ENCODE data around the gene PPFIA1. TPM values are rescaled to one million over a fixed set of nuclear protein-coding genes. Genes with fewer than 3 reads are reported as not detected.

PPFIA1 gene
- polyA plus RNA-seq, 2 donors, result 13.0 to 14.8 TPM

DNA sequence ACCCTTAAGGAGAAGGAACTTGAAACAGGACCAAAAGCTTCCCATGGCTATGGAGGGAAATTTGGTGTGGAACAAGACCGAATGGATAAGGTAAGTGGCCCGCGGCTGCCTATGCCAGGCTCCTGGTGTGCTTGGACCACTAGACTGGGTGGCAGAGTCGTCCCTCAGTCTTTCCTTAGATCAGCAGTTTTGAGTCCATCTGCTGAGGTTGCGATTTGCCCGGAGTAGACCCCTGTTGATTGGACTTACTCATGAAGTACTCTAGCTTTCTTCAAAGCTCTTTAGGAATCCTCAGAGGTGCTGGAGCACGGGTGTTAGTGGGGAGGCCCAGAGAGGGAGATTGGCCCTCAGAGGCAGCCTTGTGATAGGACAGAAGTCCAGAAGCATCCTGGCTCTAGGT lies 139.4 kb downstream of the PPFIA1 start:
- H3K4me3 ChIP-seq (ENCODE audit: low read depth in 1 of 2, low read length in 2 of 2), result no peak overlapping the region
- WGBS, 2 donors, result 94 to 96% methylated on average over 7 of the region's 7 CpGs
- H3K9me3 ChIP-seq (ENCODE audit: control insufficient read depth in 2 of 2, insufficient read depth in 1 of 2, low read depth in 1 of 2, low read length in 1 of 2), result no peaks in the 10 kb centered on the region
- no peaks in the 10 kb centered on the region for H3K4me1 ChIP-seq (ENCODE audit: control insufficient read depth in 2 of 2, insufficient read depth in 2 of 2, low read length in 1 of 2)
- H3K27ac ChIP-seq (ENCODE audit: low read depth in 2 of 2, low read length in 1 of 2), result no peak overlapping the region
- H3K36me3 ChIP-seq (ENCODE audit: control insufficient read depth in 2 of 2, insufficient read depth in 2 of 2, low read length in 1 of 2), result peaks cover 37 to 62% of the 10 kb centered on the region in 2 donors
- H3K27me3 ChIP-seq (ENCODE audit: control insufficient read depth in 1 of 2, insufficient read depth in 2 of 2, low read length in 2 of 2), result no peaks in the 10 kb centered on the region

DNA sequence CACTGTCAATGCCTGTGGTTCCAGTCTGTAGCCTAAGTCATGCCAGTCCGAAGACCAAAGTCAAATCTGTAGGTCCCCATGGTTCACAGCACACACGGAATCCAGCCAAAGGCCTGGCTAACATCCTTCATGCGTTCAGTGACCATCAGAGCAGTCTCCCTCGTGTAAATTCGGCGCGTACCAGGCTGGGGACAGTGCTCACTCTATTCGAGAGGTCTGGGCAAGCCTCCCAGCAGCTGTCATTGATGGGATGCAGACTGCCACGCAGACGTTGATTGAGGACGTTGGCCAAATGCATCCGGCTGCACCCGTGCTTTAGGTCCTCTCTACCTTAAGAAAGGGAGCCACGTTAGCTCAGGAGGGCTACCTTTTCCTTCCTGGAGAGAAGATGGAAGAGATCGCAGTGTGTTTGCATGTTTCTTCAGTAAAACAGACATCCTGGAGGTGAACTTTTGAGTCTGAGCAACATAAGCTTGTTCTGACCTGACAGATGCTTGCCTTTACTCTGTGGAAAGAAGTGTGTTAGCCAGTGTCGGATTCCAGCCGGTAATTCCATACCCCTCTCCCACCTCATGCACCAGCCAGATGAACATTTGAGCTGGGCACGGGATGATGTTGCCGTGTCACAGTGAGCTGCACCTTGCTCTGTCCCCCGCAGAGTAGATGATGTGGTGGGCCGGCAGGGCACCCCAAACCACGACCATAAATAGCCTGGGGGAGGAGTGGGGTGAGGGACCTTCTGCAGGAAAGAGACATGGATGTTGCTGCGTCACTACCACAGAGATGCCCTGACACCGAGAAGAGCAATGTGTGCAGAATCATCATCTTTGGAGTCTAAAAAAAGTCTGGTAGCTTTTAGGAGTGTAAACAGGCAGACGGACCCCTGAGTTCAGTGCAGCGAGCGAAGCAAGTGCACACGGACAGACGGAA lies 140.1 kb downstream of the PPFIA1 start:
- Histone ChIP-seq H3K36me3 (ENCODE audit: control insufficient read depth in 2 of 2, insufficient read depth in 2 of 2, low read length in 1 of 2) (peaks cover 36 to 66% of the 10 kb centered on the region in 2 donors), H3K4me3 (ENCODE audit: low read depth in 1 of 2, low read length in 2 of 2) (no peak overlapping the region), H3K27me3 (ENCODE audit: control insufficient read depth in 1 of 2, insufficient read depth in 2 of 2, low read length in 2 of 2) (no peaks in the 10 kb centered on the region), H3K27ac (ENCODE audit: low read depth in 2 of 2, low read length in 1 of 2) (no peak overlapping the region), H3K9me3 (ENCODE audit: control insufficient read depth in 2 of 2, insufficient read depth in 1 of 2, low read depth in 1 of 2, low read length in 1 of 2) (no peaks in the 10 kb centered on the region), H3K4me1 (ENCODE audit: control insufficient read depth in 2 of 2, insufficient read depth in 2 of 2, low read length in 1 of 2) (no peaks in the 10 kb centered on the region)
- 86 to 88% methylated on average over 29 of the region's 29 CpGs for WGBS, 2 donors

DNA sequence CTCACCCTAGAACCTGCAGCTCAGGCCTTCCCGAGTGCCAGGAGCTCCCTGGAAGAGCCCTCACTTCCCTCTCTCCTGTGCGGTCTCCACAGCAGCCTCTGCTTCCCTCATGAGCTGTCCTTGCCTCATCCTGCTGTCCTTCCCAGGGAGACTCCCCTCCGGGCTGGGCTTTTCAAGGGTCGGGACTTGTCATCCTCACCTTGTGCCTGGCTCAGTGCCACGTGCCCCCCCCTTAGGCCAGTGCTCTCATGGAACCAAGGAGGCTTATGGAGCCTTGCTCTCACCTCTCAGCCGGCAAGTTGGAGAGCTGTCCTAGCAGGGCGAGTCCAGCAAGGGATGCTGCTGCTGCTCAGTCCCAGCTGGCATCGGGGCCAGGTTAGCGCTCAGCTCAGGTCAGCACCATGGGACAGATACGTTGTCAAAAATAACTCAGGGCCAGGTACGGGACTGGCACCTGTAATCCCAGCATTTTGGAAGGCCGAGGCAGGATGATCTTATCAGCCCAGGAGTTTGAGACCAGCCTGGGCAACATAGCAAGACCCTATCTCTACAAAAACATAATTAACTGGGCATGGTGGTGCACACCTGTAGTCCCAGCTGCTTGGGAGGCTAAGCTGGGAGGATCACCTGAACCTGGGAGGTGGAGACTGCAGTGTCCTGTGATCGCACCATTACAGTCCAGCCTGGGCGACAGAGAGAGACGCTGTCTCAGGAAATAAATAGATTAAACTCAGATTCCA lies 141.4 kb downstream of the PPFIA1 start:
- peaks cover 41 to 68% of the 10 kb centered on the region in 2 donors for H3K36me3 ChIP-seq (ENCODE audit: control insufficient read depth in 2 of 2, insufficient read depth in 2 of 2, low read length in 1 of 2)
- WGBS, 2 donors, result 91 to 94% methylated on average over 15 of the region's 15 CpGs
- no peaks in the 10 kb centered on the region for H3K27me3 ChIP-seq (ENCODE audit: control insufficient read depth in 1 of 2, insufficient read depth in 2 of 2, low read length in 2 of 2)

DNA sequence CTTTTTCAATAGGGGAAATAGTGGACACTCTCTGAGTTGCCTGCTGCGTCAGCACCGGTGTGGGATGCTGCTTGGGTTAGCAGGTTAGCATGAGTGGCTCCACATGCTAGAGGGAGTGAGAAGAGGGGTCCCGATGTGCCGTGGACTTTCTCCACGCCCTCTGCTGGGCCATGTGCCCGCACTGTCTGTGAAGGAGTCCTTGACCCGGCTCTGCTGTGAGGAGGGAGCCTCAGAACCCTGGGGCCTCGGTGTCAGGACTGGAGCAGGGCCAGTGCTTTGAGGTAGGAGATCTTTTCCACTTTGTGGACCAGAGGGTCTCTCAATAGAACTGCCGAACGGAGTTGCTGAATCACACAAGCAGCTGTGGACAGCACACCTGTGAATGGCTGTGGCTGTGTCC lies 142.7 kb downstream of the PPFIA1 start:
- Histone ChIP-seq H3K4me3 (ENCODE audit: low read depth in 1 of 2, low read length in 2 of 2) (no peak overlapping the region), H3K9me3 (ENCODE audit: control insufficient read depth in 2 of 2, insufficient read depth in 1 of 2, low read depth in 1 of 2, low read length in 1 of 2) (no peaks in the 10 kb centered on the region), H3K4me1 (ENCODE audit: control insufficient read depth in 2 of 2, insufficient read depth in 2 of 2, low read length in 1 of 2) (no peaks in the 10 kb centered on the region), H3K36me3 (ENCODE audit: control insufficient read depth in 2 of 2, insufficient read depth in 2 of 2, low read length in 1 of 2) (peaks cover 41 to 70% of the 10 kb centered on the region in 2 donors), H3K27me3 (ENCODE audit: control insufficient read depth in 1 of 2, insufficient read depth in 2 of 2, low read length in 2 of 2) (no peaks in the 10 kb centered on the region), H3K27ac (ENCODE audit: low read depth in 2 of 2, low read length in 1 of 2) (no peak overlapping the region)
- WGBS, 2 donors, result 91 to 93% methylated on average over 10 of the region's 10 CpGs

More for the DNA sequence above, 141.4 kb downstream of the PPFIA1 start:
- Histone ChIP-seq H3K9me3 (ENCODE audit: control insufficient read depth in 2 of 2, insufficient read depth in 1 of 2, low read depth in 1 of 2, low read length in 1 of 2) (no peaks in the 10 kb centered on the region), H3K27ac (ENCODE audit: low read depth in 2 of 2, low read length in 1 of 2) (no peak overlapping the region), H3K4me3 (ENCODE audit: low read depth in 1 of 2, low read length in 2 of 2) (no peak overlapping the region), H3K4me1 (ENCODE audit: control insufficient read depth in 2 of 2, insufficient read depth in 2 of 2, low read length in 1 of 2) (no peaks in the 10 kb centered on the region)

DNA sequence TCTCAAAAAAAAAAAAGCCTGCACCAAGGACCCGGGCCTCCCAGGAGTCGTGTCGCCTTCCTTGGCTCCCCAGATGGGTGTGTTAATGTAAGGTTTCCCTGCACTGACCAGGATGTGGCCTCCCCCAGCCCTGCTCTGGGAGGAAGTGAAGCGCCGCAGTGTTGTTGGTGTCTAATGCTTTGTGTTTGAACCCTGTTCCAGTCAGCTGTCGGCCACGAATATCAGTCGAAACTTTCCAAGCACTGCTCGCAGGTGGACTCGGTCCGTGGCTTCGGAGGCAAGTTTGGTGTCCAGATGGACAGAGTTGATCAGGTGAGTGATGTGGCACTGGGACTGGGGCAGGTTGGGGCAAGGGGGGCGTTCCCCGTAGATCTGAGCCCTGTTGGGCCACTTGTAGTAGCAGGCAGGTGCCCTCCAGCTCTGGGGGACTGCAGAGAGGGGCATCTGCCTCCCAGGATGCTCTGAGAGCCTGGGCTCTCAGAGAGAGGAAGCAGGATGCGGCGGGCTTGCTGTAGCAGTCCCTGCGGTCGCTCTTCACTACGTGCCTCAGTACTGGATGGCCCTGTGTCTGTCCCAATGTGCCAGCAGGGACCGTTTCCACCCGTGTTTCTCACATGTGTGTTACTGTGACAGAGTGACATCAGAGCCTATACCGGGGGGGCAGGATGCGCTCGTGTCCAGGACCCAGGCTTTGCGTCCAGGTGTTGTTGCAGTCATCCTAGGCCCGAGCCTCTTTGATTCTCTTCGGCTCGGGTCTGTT lies 144.0 kb downstream of the PPFIA1 start:
- H3K4me1 ChIP-seq (ENCODE audit: control insufficient read depth in 2 of 2, insufficient read depth in 2 of 2, low read length in 1 of 2), result no peaks in the 10 kb centered on the region
- WGBS, 2 donors, result 92% methylated on average over 28 of the region's 28 CpGs
- H3K27ac ChIP-seq (ENCODE audit: low read depth in 2 of 2, low read length in 1 of 2), result no peak overlapping the region
- H3K4me3 ChIP-seq (ENCODE audit: low read depth in 1 of 2, low read length in 2 of 2), result no peak overlapping the region
- no peaks in the 10 kb centered on the region for H3K27me3 ChIP-seq (ENCODE audit: control insufficient read depth in 1 of 2, insufficient read depth in 2 of 2, low read length in 2 of 2)
- H3K36me3 ChIP-seq (ENCODE audit: control insufficient read depth in 2 of 2, insufficient read depth in 2 of 2, low read length in 1 of 2), result peaks cover 32 to 64% of the 10 kb centered on the region in 2 donors
- H3K9me3 ChIP-seq (ENCODE audit: control insufficient read depth in 2 of 2, insufficient read depth in 1 of 2, low read depth in 1 of 2, low read length in 1 of 2), result no peaks in the 10 kb centered on the region

DNA sequence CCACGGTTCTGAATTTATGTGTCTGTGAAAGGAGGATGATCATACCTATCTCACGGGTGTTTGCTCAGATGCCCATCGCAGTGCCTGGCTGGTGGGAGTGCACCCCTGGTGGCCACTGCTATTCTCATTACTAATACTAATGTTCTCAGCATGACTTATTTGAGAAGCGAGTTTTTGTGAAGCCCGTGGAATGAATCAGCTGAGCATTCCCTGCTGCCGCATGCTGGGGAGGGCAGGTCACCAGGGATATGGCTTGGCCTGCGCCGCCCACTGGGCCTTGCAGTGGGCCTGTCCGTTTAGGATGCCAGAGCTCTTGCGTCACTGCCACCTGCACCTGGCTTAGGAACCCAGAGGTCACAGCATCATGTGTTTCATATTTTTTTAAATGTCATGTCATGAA lies 144.7 kb downstream of the PPFIA1 start:
- H3K36me3 ChIP-seq (ENCODE audit: control insufficient read depth in 2 of 2, insufficient read depth in 2 of 2, low read length in 1 of 2), result peaks cover 33 to 65% of the 10 kb centered on the region in 2 donors

DNA sequence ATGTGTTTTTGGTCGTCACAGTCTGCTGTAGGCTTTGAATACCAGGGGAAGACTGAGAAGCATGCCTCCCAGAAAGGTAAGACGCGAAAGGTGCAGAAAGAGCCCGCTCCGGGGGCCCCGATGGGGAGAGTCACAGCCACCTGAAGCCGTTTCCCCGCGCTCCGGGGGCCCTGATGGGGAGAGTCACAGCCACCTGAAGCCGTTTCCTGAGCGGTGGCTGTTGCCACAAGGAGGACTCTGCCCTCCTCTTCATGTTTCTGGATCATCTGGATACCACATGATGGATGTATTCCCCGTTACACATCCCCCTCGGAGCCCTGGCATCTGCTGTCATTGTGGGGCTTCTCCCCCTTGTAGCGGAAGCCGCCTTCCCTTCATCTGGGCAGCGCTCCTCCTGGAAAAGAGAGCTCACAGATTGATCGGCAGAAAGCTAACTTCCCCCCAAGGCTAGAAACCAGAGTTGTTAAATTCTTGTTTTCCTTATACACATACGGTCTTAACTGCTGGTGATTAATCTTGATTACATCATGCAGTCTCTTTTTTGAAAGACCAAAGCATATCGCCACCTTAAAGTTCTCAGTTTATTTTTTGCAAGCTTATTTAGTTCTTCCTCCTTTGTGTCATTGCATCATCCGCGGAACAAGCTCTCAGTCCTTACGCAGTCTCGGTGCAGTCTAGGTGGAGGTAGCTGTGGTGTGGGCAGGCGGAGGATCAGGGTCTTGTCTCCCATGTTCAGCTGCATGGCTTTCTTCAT lies 145.3 kb downstream of the PPFIA1 start:
- peaks cover 36 to 65% of the 10 kb centered on the region in 2 donors for H3K36me3 ChIP-seq (ENCODE audit: control insufficient read depth in 2 of 2, insufficient read depth in 2 of 2, low read length in 1 of 2)
- no peaks in the 10 kb centered on the region for H3K4me1 ChIP-seq (ENCODE audit: control insufficient read depth in 2 of 2, insufficient read depth in 2 of 2, low read length in 1 of 2)
- H3K27ac ChIP-seq (ENCODE audit: low read depth in 2 of 2, low read length in 1 of 2), result no peak overlapping the region
- H3K9me3 ChIP-seq (ENCODE audit: control insufficient read depth in 2 of 2, insufficient read depth in 1 of 2, low read depth in 1 of 2, low read length in 1 of 2), result no peaks in the 10 kb centered on the region
- no peak overlapping the region for H3K4me3 ChIP-seq (ENCODE audit: low read depth in 1 of 2, low read length in 2 of 2)
- WGBS, 2 donors, result 83 to 85% methylated on average over 25 of the region's 25 CpGs
- H3K27me3 ChIP-seq (ENCODE audit: control insufficient read depth in 1 of 2, insufficient read depth in 2 of 2, low read length in 2 of 2), result no peaks in the 10 kb centered on the region

More for the DNA sequence above, 144.7 kb downstream of the PPFIA1 start:
- no peaks in the 10 kb centered on the region for H3K9me3 ChIP-seq (ENCODE audit: control insufficient read depth in 2 of 2, insufficient read depth in 1 of 2, low read depth in 1 of 2, low read length in 1 of 2)
- H3K27me3 ChIP-seq (ENCODE audit: control insufficient read depth in 1 of 2, insufficient read depth in 2 of 2, low read length in 2 of 2), result no peaks in the 10 kb centered on the region
- no peak overlapping the region for H3K27ac ChIP-seq (ENCODE audit: low read depth in 2 of 2, low read length in 1 of 2)
- H3K4me3 ChIP-seq (ENCODE audit: low read depth in 1 of 2, low read length in 2 of 2), result no peak overlapping the region
- 67 to 75% methylated on average over 10 of the region's 10 CpGs for WGBS, 2 donors
- H3K4me1 ChIP-seq (ENCODE audit: control insufficient read depth in 2 of 2, insufficient read depth in 2 of 2, low read length in 1 of 2), result no peaks in the 10 kb centered on the region

DNA sequence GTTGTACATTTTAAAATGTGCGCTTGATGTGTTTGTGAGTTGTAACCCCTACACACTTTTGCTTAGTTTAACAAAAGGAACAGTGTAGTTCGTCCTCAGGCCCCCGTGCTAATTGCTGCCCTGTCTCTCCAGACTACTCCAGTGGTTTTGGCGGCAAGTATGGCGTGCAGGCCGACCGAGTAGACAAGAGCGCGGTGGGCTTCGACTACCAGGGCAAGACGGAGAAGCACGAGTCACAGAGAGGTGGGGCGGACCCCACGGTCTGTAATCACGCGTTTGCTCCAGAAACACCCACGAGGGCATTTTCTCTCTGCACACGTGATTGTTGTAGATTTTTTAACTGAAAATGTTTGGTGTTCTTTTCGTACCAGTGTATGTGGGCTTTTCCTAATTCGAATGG lies 146.4 kb downstream of the PPFIA1 start:
- WGBS, 2 donors, result 95% methylated on average over 20 of the region's 20 CpGs
- Histone ChIP-seq H3K9me3 (ENCODE audit: control insufficient read depth in 2 of 2, insufficient read depth in 1 of 2, low read depth in 1 of 2, low read length in 1 of 2) (no peaks in the 10 kb centered on the region), H3K27me3 (ENCODE audit: control insufficient read depth in 1 of 2, insufficient read depth in 2 of 2, low read length in 2 of 2) (no peaks in the 10 kb centered on the region), H3K4me1 (ENCODE audit: control insufficient read depth in 2 of 2, insufficient read depth in 2 of 2, low read length in 1 of 2) (no peaks in the 10 kb centered on the region), H3K27ac (ENCODE audit: low read depth in 2 of 2, low read length in 1 of 2) (no peak overlapping the region), H3K36me3 (ENCODE audit: control insufficient read depth in 2 of 2, insufficient read depth in 2 of 2, low read length in 1 of 2) (peaks cover 31 to 65% of the 10 kb centered on the region in 2 donors), H3K4me3 (ENCODE audit: low read depth in 1 of 2, low read length in 2 of 2) (no peak overlapping the region)

DNA sequence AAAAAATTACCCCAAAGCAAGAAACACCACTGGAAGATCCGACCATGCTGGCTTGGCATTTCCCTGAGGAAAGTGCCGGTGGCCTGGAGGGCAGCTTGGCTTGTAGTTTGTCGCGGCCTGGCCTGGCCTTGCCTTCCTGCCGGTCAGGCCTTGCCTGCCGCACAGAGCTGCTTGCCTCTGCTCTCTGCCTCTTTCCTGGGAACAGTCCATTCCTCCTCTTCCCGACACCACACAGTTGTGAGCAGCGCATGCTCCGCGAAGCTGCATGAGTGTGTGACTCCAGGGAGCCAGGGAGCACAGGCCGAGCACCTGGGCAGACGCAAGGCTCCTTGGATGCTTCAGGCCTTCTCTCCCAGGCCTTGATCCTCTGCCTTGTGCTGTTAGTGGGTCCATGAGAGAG lies 147.6 kb downstream of the PPFIA1 start:
- peaks cover 35 to 66% of the 10 kb centered on the region in 2 donors for H3K36me3 ChIP-seq (ENCODE audit: control insufficient read depth in 2 of 2, insufficient read depth in 2 of 2, low read length in 1 of 2)
- WGBS, 2 donors, result 94% methylated on average over 12 of the region's 12 CpGs

More for the DNA sequence above, 147.6 kb downstream of the PPFIA1 start:
- H3K27ac ChIP-seq (ENCODE audit: low read depth in 2 of 2, low read length in 1 of 2), result no peak overlapping the region
- H3K27me3 ChIP-seq (ENCODE audit: control insufficient read depth in 1 of 2, insufficient read depth in 2 of 2, low read length in 2 of 2), result no peaks in the 10 kb centered on the region
- no peak overlapping the region for H3K4me3 ChIP-seq (ENCODE audit: low read depth in 1 of 2, low read length in 2 of 2)
- no peaks in the 10 kb centered on the region for H3K4me1 ChIP-seq (ENCODE audit: control insufficient read depth in 2 of 2, insufficient read depth in 2 of 2, low read length in 1 of 2)
- no peaks in the 10 kb centered on the region for H3K9me3 ChIP-seq (ENCODE audit: control insufficient read depth in 2 of 2, insufficient read depth in 1 of 2, low read depth in 1 of 2, low read length in 1 of 2)
